Natural killer cell (primary cell): ENCODE results near the gene ST3GAL2. TPM values are rescaled to one million over a fixed set of nuclear protein-coding genes. Genes with fewer than 3 reads are reported as not detected.

Source experiments
- ATAC-seq, 3 donors: fragments of 150-1000 bp in 2 of 3; fragments of 200-7000 bp in 1 of 3; cut with Tn5 transposase; 1 replicate in 1 of 3; 2 replicates in 2 of 3; pipeline ENCODE4 v1.10.0; 2021; ENCODE audit warnings: mild to moderate bottlenecking in 2 of 3, moderate library complexity in 2 of 3
- DNase-seq, 2 donors: peaks; one replicate each; pipeline versions ENCODE4 v3.0.0 to v3.0.0-alpha.2; 2013 to 2021; ENCODE audit warnings: mixed read lengths in 1 of 2
- H3K27ac ChIP-seq: one replicate; pipeline ENCODE4 v1.5.1; 2013; ENCODE audit warnings: mild to moderate bottlenecking, low read length
- H3K27me3 ChIP-seq: one replicate; pipeline ENCODE4 v1.6.1; 2013; ENCODE audit warnings: low read length; ENCODE audit not compliant: control insufficient read depth, insufficient read depth
- H3K36me3 ChIP-seq: one replicate; pipeline ENCODE4 v1.6.1; 2013; ENCODE audit warnings: low read length; ENCODE audit not compliant: control insufficient read depth, insufficient read depth
- H3K4me1 ChIP-seq: one replicate; pipeline ENCODE4 v1.6.1; 2013; ENCODE audit warnings: low read length; ENCODE audit not compliant: control insufficient read depth, insufficient read depth
- H3K4me3 ChIP-seq: one replicate; pipeline ENCODE4 v1.5.1; 2013; ENCODE audit warnings: low read length
- H3K9me3 ChIP-seq: one replicate; pipeline ENCODE4 v1.6.1; 2013; ENCODE audit warnings: low read length; ENCODE audit not compliant: control insufficient read depth, insufficient read depth
- H3K27ac Mint-ChIP-seq, 2 donors: one replicate each; pipeline ENCODE4 v1.8.0; 2022; ENCODE audit warnings: mild to moderate bottlenecking in 2 of 2, mixed read lengths in 2 of 2, moderate library complexity in 1 of 2
- H3K27me3 Mint-ChIP-seq, 2 donors: one replicate each; pipeline ENCODE4 v1.8.0; 2022; ENCODE audit warnings: low read depth in 2 of 2, mixed read lengths in 2 of 2
- H3K36me3 Mint-ChIP-seq: one replicate; pipeline ENCODE4 v1.8.0; 2022; ENCODE audit warnings: mixed read lengths
- H3K4me1 Mint-ChIP-seq, 2 donors: one replicate each; pipeline ENCODE4 v1.8.0; 2022; ENCODE audit warnings: mixed read lengths in 2 of 2
- H3K4me3 Mint-ChIP-seq: one replicate; pipeline ENCODE4 v1.8.0; 2022; ENCODE audit warnings: mild to moderate bottlenecking, moderate library complexity, mixed read lengths
- H3K9me3 Mint-ChIP-seq, 2 donors: one replicate each; pipeline ENCODE4 v1.8.0; 2022; ENCODE audit warnings: mixed read lengths in 2 of 2
- CTCF ChIP-seq: fragments of 200-600 bp; IDR thresholded peaks from one replicate; pipeline ENCODE4 v1.8.0; 2022; ENCODE audit warnings: antibody characterized with exemption
- WGBS: methylation state at CpG from one replicate; pipeline ENCODE4 v1.1.7; 2013; ENCODE audit warnings: missing lambda C conversion rate; ENCODE audit not compliant: insufficient coverage; 5-methylcytosine and 5-hydroxymethylcytosine counted together
- intact Hi-C: fragments of 100-400 bp; cut with micrococcal nuclease; formaldehyde crosslinking; loops from one replicate; pipeline ENCODE4 v1.14.2; 2022
- total RNA-seq, 4 donors: library from RNA; stranded (reverse); fragments of 120-200 nt in 1 of 4; gene quantifications; one replicate each; pipeline versions ENCODE4 v1.2.3 to v1.2.4, GENCODE V29; 2013 to 2022

ST3GAL2 gene
- total RNA-seq, 3 donors from 2014 or later (not counting 1 experiment from before 2014, with no cell fraction given), result 25.9 to 39.1 (median 36.9) TPM

- Mint-ChIP-seq H3K27me3 (no peaks in the 10 kb centered on the region), H3K4me3 (no peak overlapping the region), H3K4me1 (no peaks in the 10 kb centered on the region), H3K9me3 (no peaks in the 10 kb centered on the region), H3K36me3 (no peaks in the 10 kb centered on the region), H3K27ac (no peak overlapping the region)
- intact Hi-C loops, result no loop called here
- WGBS, result 94% methylated on average over 28 of the region's 28 CpGs
- ATAC-seq (no peak), DNase-seq (no peak)
- H3K27ac ChIP-seq, result no peak overlapping the region
- H3K4me3 ChIP-seq, result no peak overlapping the region
- no peaks in the 10 kb centered on the region for H3K4me1 ChIP-seq
- H3K36me3 ChIP-seq, result peaks cover 14% of the 10 kb centered on the region
- TF ChIP-seq CTCF, result no peak
- no peaks in the 10 kb centered on the region for H3K27me3 ChIP-seq
- no peaks in the 10 kb centered on the region for H3K9me3 ChIP-seq
Observed at GRCh38 chr16:70472786-70473433, 34.0 kb upstream of the ST3GAL2 start.

- H3K27ac ChIP-seq, result no peak overlapping the region
Observed at GRCh38 chr16:70470927-70471341, 32.0 kb upstream of the ST3GAL2 start.

GRCh38 chr16:70470141-70470926 is 31.4 kb upstream of the ST3GAL2 start:
- Histone ChIP-seq H3K36me3 (peaks cover 14% of the 10 kb centered on the region), H3K27me3 (no peaks in the 10 kb centered on the region), H3K9me3 (no peaks in the 10 kb centered on the region), H3K27ac (no peak overlapping the region), H3K4me3 (no peak overlapping the region), H3K4me1 (no peaks in the 10 kb centered on the region)
- Mint-ChIP-seq H3K27me3 (no peaks in the 10 kb centered on the region), H3K27ac (no peak overlapping the region), H3K4me1 (no peaks in the 10 kb centered on the region), H3K9me3 (no peaks in the 10 kb centered on the region), H3K4me3 (no peak overlapping the region), H3K36me3 (no peaks in the 10 kb centered on the region)
- WGBS, result 92% methylated on average over 10 of the region's 10 CpGs
- intact Hi-C loops, result loop anchor here (1.0 kb wide), 1 partner anchor 40 kb away; no protein-coding TSS in a partner anchor
- ATAC-seq, result no peak
- no peak for TF ChIP-seq CTCF
- DNase-seq, result no peak

More at GRCh38 chr16:70470927-70471341, 32.0 kb upstream of the ST3GAL2 start:
- DNase-seq (no peak), ATAC-seq (peak in 1 of 3 donors; percentile 22)
- Histone ChIP-seq H3K4me1 (no peaks in the 10 kb centered on the region), H3K27me3 (no peaks in the 10 kb centered on the region), H3K4me3 (no peak overlapping the region), H3K9me3 (no peaks in the 10 kb centered on the region), H3K36me3 (peaks cover 14% of the 10 kb centered on the region)
- intact Hi-C loops, result loop anchor here (1.0 kb wide), 1 partner anchor 39 kb away; no protein-coding TSS in a partner anchor
- Mint-ChIP-seq H3K27me3 (no peaks in the 10 kb centered on the region), H3K9me3 (no peaks in the 10 kb centered on the region), H3K27ac (no peak overlapping the region), H3K4me3 (no peak overlapping the region), H3K4me1 (no peaks in the 10 kb centered on the region), H3K36me3 (no peaks in the 10 kb centered on the region)
- 92% methylated on average over 17 of the region's 17 CpGs for WGBS
- TF ChIP-seq CTCF, result no peak
